Kidney (tissue), 14 donors: ENCODE results near the gene CCDC102B. TPM values are rescaled to one million over a fixed set of nuclear protein-coding genes. Genes with fewer than 3 reads are reported as not detected.

Source experiments
- DNase-seq, 5 donors: peaks; one replicate each; pipeline ENCODE4 v3.0.0-alpha.2; 2013 to 2020
- FAIRE-seq: peaks from 2 replicates; lab custom pipeline; 2012; peaks lifted over from hg19 to GRCh38; lab: Jason Lieb, UNC
- H3K27ac ChIP-seq, 2 donors: one replicate each; pipeline ENCODE4 v1.7.0; 2013; ENCODE audit warnings: low read depth in 2 of 2, low read length in 2 of 2, inconsistent platforms in 1 of 2
- H3K27me3 ChIP-seq: one replicate; pipeline ENCODE4 v1.7.1; 2013; ENCODE audit warnings: low read length, inconsistent platforms; ENCODE audit not compliant: control insufficient read depth, insufficient read depth
- H3K36me3 ChIP-seq, 3 donors: one replicate each; pipeline versions ENCODE4 v1.7.0 to v1.7.1; 2013; ENCODE audit warnings: low read length in 3 of 3, control low read depth in 1 of 3, inconsistent platforms in 1 of 3; ENCODE audit not compliant: insufficient read depth in 3 of 3, control insufficient read depth in 2 of 3
- H3K4me1 ChIP-seq, 3 donors: one replicate each; pipeline versions ENCODE4 v1.7.0 to v1.7.1; 2013; ENCODE audit warnings: low read length in 3 of 3, inconsistent platforms in 1 of 3, low read depth in 1 of 3; ENCODE audit not compliant: control insufficient read depth in 2 of 3, insufficient read depth in 2 of 3
- H3K4me3 ChIP-seq, 3 donors: one replicate each; pipeline versions ENCODE4 v1.7.0 to v1.8.1; 2013; ENCODE audit warnings: low read length in 3 of 3, control low read depth in 1 of 3, inconsistent platforms in 1 of 3
- H3K9ac ChIP-seq, 3 donors: one replicate each; pipeline versions ENCODE4 v1.7.0 to v1.7.1; 2013; ENCODE audit warnings: low read length in 3 of 3, control low read depth in 1 of 3, inconsistent platforms in 1 of 3
- H3K9me3 ChIP-seq, 3 donors: one replicate each; pipeline versions ENCODE4 v1.7.0 to v1.7.1; 2013; ENCODE audit warnings: low read length in 3 of 3, control low read depth in 1 of 3, inconsistent platforms in 1 of 3; ENCODE audit not compliant: control insufficient read depth in 2 of 3, insufficient read depth in 1 of 3
- CTCF ChIP-seq: IDR thresholded peaks from 3 replicates; pipeline ENCODE4 v1.5.1; 2012; ENCODE audit warnings: mild to moderate bottlenecking, moderate library complexity, borderline replicate concordance; ENCODE audit not compliant: insufficient read depth; ENCODE audit errors: extremely low read depth
- intact Hi-C: fragments of 100-400 bp; cut with DNase I; formaldehyde crosslinking; loops from one replicate; pipeline ENCODE4 v1.11.1; 2022
- polyA plus RNA-seq: library from polyadenylated mRNA; stranded (reverse); fragments of 350-450 nt; fragmentation: Illumina TruSeq; extraction: RNeasy Lipid Tissue Mini Kit (QIAGEN cat#74804); gene quantifications from one replicate; pipeline ENCODE4 v1.2.3, GENCODE V29; 2014; ENCODE audit warnings: low read depth, low replicate concordance; ENCODE audit not compliant: insufficient read depth
- total RNA-seq: library from RNA; stranded (reverse); fragmentation: NEBNext Ultra II Directional; extraction: Animal tissue kit (Norgen Biotek cat#: 25700); gene quantifications from one replicate; pipeline ENCODE4 v1.2.1, GENCODE V29; 2021
- donor health status: control.
- donor health status: control.
- donor health status: control.
- donor health status: control.
- donor health status: control.
- donor health status: DM: yes; HTN: yes; CAD: no.
- donor health status: Normal renal cell carcinoma (clear cell type).

Gene CCDC102B
- total and polyA plus RNA-seq, 2 donors from 2014 or later: 3.6 to 6.8 TPM

GRCh38 chr18:68935686-68936085, 137.8 kb downstream of the CCDC102B start:
- TF ChIP-seq CTCF: no peak
- Histone ChIP-seq H3K9me3 (no peaks in the 10 kb centered on the region), H3K4me3 (no peak overlapping the region), H3K4me1 (peaks cover 0 to 6% (median 0%) of the 10 kb centered on the region in 3 donors), H3K27ac (no peak overlapping the region), H3K27me3 (no peaks in the 10 kb centered on the region), H3K36me3 (no peaks in the 10 kb centered on the region), H3K9ac (no peak overlapping the region)
- DNase-seq: no peak
- intact Hi-C loops: no loop called here
- no peak for FAIRE-seq

GRCh38 chr18:68937029-68937599, 139.2 kb downstream of the CCDC102B start:
- TF ChIP-seq CTCF: no peak
- Histone ChIP-seq H3K9me3 (no peaks in the 10 kb centered on the region), H3K9ac (no peak overlapping the region)

GRCh38 chr18:68940039-68940438, 142.2 kb downstream of the CCDC102B start:
- intact Hi-C loops: no loop called here
- DNase-seq: no peak
- FAIRE-seq: no peak
- no peak for TF ChIP-seq CTCF
- Histone ChIP-seq H3K4me3 (no peak overlapping the region), H3K27ac (no peak overlapping the region), H3K9ac (no peak overlapping the region), H3K4me1 (peaks cover 0 to 6% (median 0%) of the 10 kb centered on the region in 3 donors), H3K27me3 (no peaks in the 10 kb centered on the region), H3K36me3 (no peaks in the 10 kb centered on the region), H3K9me3 (no peaks in the 10 kb centered on the region)

More at GRCh38 chr18:68937029-68937599, 139.2 kb downstream of the CCDC102B start:
- FAIRE-seq (no peak), DNase-seq (no peak)
- Histone ChIP-seq H3K4me1 (peaks cover 0 to 6% (median 0%) of the 10 kb centered on the region in 3 donors), H3K36me3 (no peaks in the 10 kb centered on the region), H3K27me3 (no peaks in the 10 kb centered on the region), H3K27ac (no peak overlapping the region), H3K4me3 (no peak overlapping the region)
- intact Hi-C loops: no loop called here
